ENCODE results near the gene AKAP8L.

- TF ChIP-seq CTCF (IDR thresholded peaks at IDR 0.05): no peak
- no peak for TF ChIP-seq POLR2A (IDR thresholded peaks at IDR 0.05)
Measured at GRCh38 chr19:15404780-15405211, 14.0 kb downstream of the AKAP8L start.

Data from heart left ventricle (tissue), 13 donors.